Measurements from ENCODE around the gene ADAM11. TPM values are rescaled to one million over a fixed set of nuclear protein-coding genes. Genes with fewer than 3 reads are reported as not detected.
"Not testable (repeated sequence)": the region's sequence is repeated elsewhere in the genome, so short reads cannot be mapped to it uniquely, and the experiment has no call there.

Gene ADAM11
- total RNA-seq, 4 donors from 2014 or later: 0.10 to 4.2 (median 1.3) TPM

DNA sequence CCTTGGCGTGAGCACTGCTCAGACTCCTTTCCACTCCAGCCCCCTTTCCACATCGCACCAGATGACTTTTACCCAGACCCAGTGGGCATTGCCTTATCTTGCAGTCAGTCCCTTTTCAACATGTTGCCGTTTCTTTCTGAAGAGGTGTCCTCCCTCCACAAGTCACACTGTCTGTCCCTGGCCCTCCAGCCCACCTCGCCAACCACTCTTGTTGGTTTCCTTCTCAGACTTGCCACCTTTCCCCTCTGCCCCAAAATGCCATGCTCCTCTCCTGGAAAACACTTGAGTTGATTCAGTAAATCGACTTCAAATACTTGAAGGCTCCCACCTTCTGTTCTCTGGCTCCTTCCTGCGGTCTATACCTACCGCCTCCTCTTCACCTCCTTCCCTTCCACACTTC lies 7.5 kb upstream of the ADAM11 start:
- ATAC-seq: no peak
- TF ChIP-seq, protein P1, sequence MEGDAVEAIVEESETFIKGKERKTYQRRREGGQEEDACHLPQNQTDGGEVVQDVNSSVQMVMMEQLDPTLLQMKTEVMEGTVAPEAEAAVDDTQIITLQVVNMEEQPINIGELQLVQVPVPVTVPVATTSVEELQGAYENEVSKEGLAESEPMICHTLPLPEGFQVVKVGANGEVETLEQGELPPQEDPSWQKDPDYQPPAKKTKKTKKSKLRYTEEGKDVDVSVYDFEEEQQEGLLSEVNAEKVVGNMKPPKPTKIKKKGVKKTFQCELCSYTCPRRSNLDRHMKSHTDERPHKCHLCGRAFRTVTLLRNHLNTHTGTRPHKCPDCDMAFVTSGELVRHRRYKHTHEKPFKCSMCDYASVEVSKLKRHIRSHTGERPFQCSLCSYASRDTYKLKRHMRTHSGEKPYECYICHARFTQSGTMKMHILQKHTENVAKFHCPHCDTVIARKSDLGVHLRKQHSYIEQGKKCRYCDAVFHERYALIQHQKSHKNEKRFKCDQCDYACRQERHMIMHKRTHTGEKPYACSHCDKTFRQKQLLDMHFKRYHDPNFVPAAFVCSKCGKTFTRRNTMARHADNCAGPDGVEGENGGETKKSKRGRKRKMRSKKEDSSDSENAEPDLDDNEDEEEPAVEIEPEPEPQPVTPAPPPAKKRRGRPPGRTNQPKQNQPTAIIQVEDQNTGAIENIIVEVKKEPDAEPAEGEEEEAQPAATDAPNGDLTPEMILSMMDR (IDR thresholded peaks at IDR 0.05): no peak
- no peak for TF ChIP-seq POLR2A (IDR thresholded peaks at IDR 0.05)
- no peak for TF ChIP-seq EP300 (IDR thresholded peaks at IDR 0.05)
- TF ChIP-seq POLR2AphosphoS5 (IDR thresholded peaks at IDR 0.05): no peak
- 92 to 98% methylated on average over 6 to 7 of the region's 7 CpGs for WGBS, 2 donors (ENCODE audit: low coverage in 1 of 2)
- Histone ChIP-seq H3K27me3 (no peaks in the 10 kb centered on the region), H3K4me3 (no peak overlapping the region), H3K4me1 (no peaks in the 10 kb centered on the region), H3K36me3 (peaks cover 0 to 55% of the 10 kb centered on the region in 2 donors), H3K9me3 (no peaks in the 10 kb centered on the region), H3K27ac (no peak overlapping the region)

DNA sequence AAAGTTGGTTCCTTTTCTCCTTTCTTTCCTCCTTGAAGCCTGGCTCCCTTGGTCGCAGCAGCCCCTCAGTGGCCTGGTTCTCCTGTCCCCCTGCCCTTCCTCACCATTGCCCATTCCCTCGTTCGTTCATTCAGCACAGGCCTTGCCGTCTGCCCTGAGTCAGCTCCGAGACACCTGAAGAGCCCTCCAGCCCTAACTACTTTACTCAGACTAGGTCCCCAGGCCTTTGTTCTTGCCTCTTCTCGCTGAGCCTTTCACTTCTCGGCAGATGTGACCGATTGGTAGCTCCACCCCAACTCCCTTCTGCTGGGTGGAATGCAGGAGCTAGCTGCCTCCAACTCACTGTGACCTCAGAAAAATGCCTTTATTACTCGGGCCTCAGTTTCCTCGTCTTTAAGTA lies 7.0 kb upstream of the ADAM11 start:
- Histone ChIP-seq H3K27me3 (no peaks in the 10 kb centered on the region), H3K4me3 (no peak overlapping the region), H3K36me3 (peaks cover 0 to 52% of the 10 kb centered on the region in 2 donors), H3K27ac (no peak overlapping the region), H3K9me3 (no peaks in the 10 kb centered on the region), H3K4me1 (no peaks in the 10 kb centered on the region)
- WGBS, 2 donors (ENCODE audit: low coverage in 1 of 2): 88 to 90% methylated on average over 3 to 8 of the region's 10 CpGs
- no peak for ATAC-seq
- no peak for TF ChIP-seq POLR2AphosphoS5 (IDR thresholded peaks at IDR 0.05)
- no peak for TF ChIP-seq POLR2A (IDR thresholded peaks at IDR 0.05)
- TF ChIP-seq, protein P1 (IDR thresholded peaks at IDR 0.05): no peak

DNA sequence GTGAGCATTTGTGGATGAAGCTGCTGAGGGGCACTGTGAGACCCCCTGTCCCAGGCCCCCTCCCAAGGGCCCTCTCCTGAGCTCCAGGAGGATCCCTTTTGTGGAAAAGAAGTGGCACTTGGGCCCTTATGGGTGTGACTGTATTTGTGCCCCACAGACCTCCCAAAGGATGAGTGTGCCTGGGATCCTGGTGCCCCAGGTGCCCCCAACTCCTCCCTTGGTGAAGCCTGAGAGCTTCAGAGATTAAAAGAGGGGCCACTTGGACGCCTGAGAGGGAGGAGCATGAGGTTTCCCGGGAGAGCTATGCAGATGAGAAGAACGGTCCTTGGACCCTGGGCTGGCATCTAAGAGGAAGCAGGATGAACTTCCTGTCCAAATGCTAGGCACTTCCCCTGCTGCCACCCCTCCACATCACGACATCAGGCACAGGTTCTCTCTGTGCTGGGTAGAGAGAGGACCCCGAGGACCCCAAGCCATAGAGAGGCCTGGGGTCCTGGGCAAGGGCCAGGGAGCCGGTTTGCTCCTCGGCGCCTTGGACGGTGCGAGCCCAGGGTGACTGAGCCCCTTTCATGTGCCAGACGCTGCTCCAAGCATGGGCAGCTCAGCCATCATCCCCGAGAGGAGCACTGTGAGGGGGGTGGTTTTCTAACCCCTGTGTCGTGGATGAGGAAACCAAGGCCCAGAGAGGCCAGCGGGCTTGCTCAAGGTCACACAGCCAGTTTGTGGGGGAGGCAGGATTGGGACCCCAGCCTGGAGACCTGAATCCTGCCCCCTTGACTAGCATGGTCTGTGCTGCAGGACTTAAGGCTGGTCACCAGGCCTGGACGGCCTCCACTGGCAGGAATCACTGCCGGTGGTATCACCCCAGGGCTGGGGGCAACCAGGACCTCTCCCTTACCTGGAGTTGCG lies 5.6 kb upstream of the ADAM11 start:
- peaks cover 12% of the 10 kb centered on the region for H3K27me3 ChIP-seq
- no peak for ATAC-seq
- TF ChIP-seq, protein P1 (IDR thresholded peaks at IDR 0.05): no peak
- no peak for TF ChIP-seq EP300 (IDR thresholded peaks at IDR 0.05)
- TF ChIP-seq POLR2A (IDR thresholded peaks at IDR 0.05): no peak
- H3K4me1 ChIP-seq: peaks cover 0 to 1% (median 0%) of the 10 kb centered on the region in 3 donors
- 50% methylated on average over 1 of the region's 17 CpGs; no CpG with 5 or more reads in 1 of the 2 donors for WGBS, 2 donors (ENCODE audit: low coverage in 1 of 2)
- H3K36me3 ChIP-seq: peaks cover 0 to 38% of the 10 kb centered on the region in 2 donors
- H3K9me3 ChIP-seq: no peaks in the 10 kb centered on the region
- no peak overlapping the region for H3K27ac ChIP-seq
- H3K4me3 ChIP-seq: no peak overlapping the region

DNA sequence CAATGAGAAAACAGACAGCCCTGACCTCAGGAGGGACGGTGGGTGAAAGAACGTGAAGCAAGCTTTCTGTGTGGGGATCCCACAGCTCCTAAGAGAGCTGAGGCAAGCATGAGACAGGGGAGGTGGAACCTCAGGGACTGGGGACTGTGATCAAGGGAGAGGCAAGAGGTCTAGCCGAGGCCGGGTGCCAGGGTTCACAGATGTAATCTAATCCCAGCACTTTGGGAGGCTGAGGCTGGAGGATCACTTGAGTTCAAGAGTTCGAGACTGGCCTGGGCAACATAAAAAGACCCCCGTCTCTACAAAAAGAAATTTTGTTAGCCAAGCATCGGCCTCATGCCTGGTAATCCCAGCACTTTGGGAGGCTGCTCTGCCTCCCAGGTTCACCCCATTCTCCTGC lies 4.5 kb upstream of the ADAM11 start:
- no peak for ATAC-seq
- WGBS, 2 donors (ENCODE audit: low coverage in 1 of 2): 49 to 51% methylated on average over 3 to 5 of the region's 7 CpGs

DNA sequence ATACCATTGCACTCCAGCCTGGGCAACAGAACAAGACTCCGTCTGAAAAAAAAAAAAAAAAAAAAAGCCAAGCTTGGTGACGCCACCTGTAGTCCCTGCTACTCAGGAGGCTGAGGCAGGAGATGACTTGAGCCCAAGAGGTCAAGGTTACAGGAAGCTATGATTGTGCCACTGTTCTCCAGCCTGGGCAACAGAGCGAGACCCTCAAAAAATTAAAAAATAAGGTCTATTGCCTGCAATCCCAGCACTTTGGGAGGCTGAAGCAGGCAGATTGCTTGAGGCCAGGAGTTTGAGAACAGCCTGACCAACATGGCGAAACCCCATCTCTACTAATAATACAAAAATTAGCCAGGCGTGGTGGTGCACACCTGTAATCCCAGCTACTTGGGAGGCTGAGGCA lies 3.6 kb upstream of the ADAM11 start:
- H3K9me3 ChIP-seq, H3K27ac ChIP-seq, H3K4me3 ChIP-seq, ATAC-seq: not testable (repeated sequence)
- H3K27me3 ChIP-seq: peaks cover 31% of the 10 kb centered on the region
- 91% methylated on average over 5 of the region's 5 CpGs; no CpG with 5 or more reads in 1 of the 2 donors for WGBS, 2 donors (ENCODE audit: low coverage in 1 of 2)
- peaks cover 0 to 18% (median 6%) of the 10 kb centered on the region in 3 donors for H3K4me1 ChIP-seq
- peaks cover 0 to 19% of the 10 kb centered on the region in 2 donors for H3K36me3 ChIP-seq

More for the DNA sequence above, 4.5 kb upstream of the ADAM11 start:
- peaks cover 0 to 11% (median 2%) of the 10 kb centered on the region in 3 donors for H3K4me1 ChIP-seq
- TF ChIP-seq EP300 (IDR thresholded peaks at IDR 0.05): no peak
- TF ChIP-seq POLR2AphosphoS5 (IDR thresholded peaks at IDR 0.05): no peak
- TF ChIP-seq, protein P1 (IDR thresholded peaks at IDR 0.05): no peak
- TF ChIP-seq POLR2A (IDR thresholded peaks at IDR 0.05): no peak
- H3K27me3 ChIP-seq: peaks cover 22% of the 10 kb centered on the region
- H3K9me3 ChIP-seq: no peaks in the 10 kb centered on the region
- no peak overlapping the region for H3K4me3 ChIP-seq
- peaks cover 0 to 28% of the 10 kb centered on the region in 2 donors for H3K36me3 ChIP-seq
- H3K27ac ChIP-seq: no peak overlapping the region

All from gastroesophageal sphincter (tissue), 4 donors.